Esophagus mucosa (tissue), 1 donor: ENCODE measurements around the gene NPC2. TPM values are rescaled to one million over a fixed set of nuclear protein-coding genes. Genes with fewer than 3 reads are reported as not detected.

Experiments
- ATAC-seq: fragments of 200-7000 bp; cut with Tn5 transposase; one replicate; pipeline ENCODE4 v1.9.1; 2020
- total RNA-seq: library from RNA; stranded (reverse); gene quantifications from one replicate; pipeline ENCODE4 v1.2.4, GENCODE V29; 2023
- donor health status: DM: yes; HTN: yes; CAD: no.

NPC2 gene
- total RNA-seq, 1 donor from 2014 or later, result 100 TPM

DNA sequence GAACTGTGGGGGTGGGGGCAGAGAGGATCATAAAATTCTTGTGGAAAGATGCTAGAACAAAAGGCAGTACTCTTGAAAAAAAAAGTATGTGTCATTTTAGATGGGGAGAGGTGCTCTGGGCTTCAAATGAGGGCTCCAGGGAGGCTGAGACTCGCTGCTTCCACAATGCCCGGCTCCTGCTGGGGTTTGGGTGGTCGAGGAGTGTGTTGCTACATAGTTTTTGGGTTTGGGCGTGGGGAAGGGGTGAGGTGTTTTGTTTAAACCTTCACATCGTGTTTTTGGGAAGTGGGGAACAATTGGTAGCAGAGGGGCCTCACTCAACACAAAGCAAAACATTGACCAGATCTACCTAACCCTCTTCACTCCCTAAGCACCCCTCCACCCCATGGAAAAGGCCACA, 8.6 kb upstream of the NPC2 start:
- ATAC-seq, result no peak

DNA sequence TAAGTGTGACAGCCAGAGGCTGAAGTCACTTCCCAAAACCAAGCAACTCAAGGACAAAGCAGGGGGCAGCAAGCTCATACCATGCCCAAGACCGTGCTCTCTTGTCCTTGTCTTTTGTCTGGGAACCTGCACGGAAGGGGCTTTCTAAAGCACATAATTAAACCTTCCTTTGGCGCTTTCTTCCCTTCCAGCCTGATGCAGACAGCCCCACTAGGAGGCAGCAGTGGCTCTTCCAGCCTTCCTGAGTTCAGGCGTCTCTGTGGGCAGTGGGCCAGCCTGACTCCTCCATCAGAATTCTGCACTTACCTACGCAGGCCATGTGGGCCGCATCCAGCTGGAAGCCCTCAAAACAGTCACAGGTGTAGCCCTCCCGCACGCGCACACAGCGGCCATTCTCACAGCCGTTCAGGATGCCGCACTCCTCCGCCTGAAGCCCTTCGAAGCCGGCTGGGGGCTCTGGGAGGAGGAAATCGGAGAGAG, 8.1 kb upstream of the NPC2 start:
- ATAC-seq, result peak; percentile 48

DNA sequence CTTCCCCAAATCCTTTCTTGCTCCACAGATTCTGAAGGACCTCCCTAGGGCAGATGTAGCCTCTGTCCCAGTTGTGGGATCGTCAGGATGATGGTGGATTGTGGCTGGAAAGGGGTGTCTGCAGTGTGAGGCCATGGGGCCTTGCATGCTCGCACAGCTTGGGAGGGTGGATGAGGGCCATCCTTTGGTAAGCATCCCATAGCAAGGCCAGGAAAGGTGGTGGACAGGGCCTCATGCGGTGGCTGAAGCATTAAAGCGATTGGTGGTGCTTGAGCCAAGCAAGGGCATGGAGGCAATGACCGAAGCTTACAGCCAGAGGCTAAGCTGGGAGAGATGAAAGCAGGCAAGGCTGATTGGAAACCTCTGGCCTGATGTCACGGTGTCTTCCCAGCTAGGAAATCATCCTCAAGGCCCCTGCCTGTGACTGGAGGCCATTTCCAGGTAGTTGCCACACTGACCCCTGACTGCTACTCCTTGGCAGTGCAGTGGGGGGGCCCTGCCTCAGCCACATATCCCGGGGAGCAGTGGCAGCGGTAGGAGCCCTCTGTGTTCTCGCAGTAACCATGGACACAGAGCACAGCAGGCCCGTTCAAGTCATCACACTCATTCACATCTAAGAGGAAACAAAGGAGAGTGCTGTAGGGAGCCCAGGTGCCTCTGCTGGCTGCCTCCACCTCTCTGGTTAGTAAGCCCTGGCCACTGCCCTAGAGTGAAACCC, 7.5 kb upstream of the NPC2 start:
- ATAC-seq, result peak; percentile 5

DNA sequence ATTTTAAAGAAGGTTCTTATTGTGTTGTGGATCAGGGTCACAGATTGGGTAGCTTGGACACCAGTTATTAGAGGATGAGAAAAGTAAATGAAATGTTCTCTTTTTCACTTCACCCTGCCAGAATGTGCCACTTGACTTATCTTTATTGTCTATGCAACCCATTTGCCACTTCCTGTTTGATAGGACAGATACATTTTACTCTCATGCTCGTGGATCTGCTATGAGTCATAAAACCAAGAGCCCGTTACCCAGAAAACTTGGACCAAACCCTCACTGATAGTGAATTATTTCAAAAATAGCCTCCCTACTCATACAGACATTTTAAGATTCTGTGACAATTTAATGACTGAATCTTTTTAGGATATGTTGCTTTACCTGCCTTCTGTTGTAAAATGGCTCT, 2.3 kb upstream of the NPC2 start:
- ATAC-seq, result no peak

DNA sequence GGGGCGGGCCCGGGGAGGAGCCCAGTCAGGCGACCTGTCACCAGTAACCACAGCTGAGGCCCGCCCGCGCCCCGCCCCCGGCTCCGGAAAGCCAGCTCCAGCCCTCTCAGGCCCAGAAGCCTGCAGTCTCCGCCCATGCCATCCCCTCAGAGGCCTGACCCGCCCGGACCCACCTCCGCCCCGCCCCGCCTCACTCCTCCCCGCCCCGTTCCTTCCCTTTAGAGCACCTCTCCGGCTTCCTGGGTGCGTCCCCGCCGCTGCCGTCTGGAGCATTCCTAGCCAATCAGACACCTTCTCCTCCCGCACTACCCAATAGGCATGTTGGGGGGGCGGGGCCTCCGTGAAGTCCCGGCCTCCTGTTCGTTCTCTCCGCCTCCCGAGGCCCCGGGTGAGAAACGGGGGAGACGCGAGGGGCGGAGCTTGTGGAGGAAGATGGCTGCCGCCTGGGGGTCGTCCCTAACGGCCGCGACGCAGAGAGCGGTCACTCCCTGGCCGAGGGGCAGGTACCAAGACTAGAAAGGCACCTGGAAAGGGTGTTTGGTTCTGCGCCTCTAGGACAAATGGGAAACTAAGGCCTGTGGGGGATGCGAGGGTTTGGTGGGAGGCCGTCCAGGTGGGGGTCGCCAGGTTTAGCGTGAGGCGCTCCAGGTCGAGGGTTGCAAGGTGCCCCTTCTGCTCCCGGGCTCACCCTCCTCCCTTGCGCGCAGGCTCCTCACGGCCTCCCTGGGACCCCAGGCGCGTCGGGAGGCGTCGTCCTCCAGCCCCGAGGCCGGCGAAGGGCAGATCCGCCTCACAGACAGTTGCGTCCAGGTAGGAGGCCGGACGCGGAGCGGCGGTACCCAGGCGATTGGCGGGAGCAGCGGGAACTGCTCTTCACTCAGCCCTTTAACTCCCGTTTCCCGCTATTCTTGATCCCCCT, 497 bp upstream of the NPC2 start, which contains the start of gene ISCA2:
Gene ISCA2, plus strand, starts transcription at position 423 of the 919 bp plus-strand sequence. Its CDS starts 10 bp downstream, at position 433.
- ATAC-seq, result peak; percentile 98

DNA sequence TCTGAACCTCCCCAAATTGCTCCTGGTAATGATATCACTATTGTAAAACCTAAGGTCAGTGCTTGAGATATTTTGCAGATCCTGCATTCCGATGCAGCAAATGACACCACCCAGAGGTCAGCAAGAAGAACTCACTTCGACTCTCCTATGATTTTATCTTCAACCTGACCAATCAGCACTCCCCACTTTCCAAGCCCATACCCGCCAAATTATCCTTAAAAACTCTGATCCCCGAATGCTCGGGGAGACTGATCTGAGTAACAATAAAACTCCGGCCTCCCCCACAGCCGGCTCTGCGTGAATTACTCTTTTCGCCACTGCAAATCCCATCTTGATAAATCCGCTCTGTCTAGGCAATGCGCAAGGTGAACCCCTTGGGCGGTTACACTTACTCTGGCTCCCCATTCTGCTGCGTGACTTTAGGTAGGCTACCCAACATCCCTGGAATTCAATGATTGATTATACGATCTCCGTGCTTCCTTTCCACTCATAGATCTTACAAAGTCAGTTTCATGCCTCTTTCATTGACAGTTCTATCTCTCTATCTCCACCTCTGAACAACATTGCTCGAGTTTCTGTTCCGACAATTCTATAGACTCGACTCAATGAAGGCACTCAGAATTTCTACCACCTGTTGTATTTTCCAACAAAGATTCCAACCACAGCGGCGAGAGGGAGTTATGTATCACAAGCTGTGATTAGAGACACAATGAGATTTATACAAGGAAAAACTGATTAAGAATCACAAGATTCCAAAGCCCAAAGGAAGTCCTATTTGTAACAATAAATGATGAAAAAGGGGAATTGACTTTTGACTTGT, 939 bp downstream of the NPC2 start:
- ATAC-seq, result no peak

DNA sequence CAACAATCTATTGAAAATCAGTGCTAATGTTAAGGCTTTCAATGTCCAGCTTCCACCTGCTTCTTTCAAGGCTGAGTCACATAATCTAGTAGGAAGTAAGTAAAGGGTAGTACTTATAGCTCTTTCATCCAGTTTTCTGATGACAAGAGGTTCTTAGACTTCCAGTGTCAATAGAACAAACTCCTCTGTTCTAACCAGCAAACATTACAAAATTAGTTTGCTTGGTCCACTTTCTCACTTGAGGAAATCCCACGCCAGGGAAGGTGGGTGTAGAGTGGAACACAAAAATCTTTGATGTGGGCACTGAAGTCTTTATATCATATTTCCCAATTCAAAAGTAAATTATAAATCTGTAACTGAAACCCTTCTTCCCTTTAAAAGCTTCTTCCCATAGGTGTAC, 2.6 kb downstream of the NPC2 start:
- ATAC-seq, result no peak

DNA sequence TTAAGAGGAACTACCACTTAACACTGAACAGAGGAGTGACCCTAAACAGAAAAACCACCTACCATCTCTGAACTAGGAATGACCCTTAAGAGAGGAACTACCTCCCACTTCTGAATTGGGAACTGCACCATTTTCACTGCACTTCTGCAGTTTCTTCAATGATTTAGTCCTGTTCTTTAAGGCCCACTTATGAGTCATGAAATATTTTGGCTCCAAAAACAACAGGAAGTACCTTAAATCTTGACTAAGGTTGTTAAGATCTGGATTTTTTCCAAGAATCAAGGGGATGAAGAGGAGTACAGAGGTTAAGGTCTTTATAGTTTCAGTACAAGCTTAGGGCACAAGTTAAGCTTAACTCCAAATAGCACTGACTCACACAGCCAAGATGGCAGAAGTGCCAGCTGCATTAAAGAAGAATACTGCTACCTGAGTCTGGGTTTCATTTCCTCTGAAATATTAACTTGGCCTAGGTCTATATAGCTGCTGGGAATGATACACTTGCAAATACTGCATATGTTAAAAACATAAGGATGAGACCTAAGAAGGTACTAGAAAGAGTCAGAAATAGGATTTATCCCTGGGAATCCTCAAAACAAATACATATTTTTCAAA, 4.2 kb downstream of the NPC2 start:
- ATAC-seq, result no peak

DNA sequence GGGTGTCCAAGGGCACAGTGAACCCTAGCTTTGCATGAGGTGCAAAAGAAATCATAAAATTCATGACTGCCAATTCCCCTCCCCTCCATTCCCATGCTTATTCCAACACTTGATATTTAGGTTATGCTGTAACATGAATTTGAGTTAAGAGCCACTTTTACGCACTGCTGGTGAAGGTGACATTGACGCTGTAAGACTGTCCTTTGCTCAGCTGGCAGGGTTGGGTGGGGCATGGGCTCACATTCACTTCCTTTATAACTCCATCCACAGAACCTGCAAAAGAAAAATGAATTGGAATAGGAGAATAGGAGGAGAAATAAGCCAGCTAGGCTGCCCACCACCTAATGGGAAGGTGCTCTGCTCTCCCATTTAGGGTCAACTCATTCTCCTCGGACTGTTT, 6.9 kb downstream of the NPC2 start:
- no peak for ATAC-seq

DNA sequence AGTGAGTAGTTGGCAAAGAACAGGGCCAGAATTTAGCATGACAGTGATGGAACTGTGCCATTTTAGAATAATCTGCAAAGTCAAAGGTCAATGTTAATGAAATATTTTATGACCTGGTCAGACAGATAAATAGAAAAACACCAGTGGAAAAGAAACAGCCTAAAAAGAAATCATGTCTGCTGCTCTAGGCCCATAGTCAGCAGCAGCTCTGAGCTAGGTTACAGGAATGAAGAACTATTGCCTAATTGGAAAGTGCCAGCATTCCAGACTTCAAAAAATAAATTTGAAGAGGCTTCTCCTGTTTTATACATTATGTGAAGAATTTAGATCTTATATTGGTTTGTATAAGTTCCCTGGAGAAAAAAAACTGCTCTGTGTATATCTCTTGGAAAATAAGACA, 9.8 kb downstream of the NPC2 start:
- ATAC-seq, result no peak

DNA sequence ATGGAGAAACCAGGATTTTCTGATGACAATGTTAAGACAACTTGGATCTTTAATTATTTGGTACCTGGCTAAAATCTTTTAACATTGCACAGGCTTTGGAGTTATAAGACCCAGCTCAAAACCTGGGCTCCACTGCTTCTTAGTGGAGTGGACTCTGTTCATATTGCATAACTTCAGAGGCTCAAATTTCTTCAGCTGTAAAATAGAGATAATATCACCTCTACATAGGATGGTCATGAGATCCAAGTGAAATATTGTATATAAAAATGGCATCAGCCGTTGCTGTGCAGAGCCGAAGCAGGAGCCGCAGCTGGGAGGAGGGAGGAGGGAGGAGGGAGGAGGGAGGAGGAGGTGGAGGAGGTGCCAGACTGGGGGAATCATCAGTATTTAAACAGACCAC, 10.5 kb downstream of the NPC2 start:
- no peak for ATAC-seq

DNA sequence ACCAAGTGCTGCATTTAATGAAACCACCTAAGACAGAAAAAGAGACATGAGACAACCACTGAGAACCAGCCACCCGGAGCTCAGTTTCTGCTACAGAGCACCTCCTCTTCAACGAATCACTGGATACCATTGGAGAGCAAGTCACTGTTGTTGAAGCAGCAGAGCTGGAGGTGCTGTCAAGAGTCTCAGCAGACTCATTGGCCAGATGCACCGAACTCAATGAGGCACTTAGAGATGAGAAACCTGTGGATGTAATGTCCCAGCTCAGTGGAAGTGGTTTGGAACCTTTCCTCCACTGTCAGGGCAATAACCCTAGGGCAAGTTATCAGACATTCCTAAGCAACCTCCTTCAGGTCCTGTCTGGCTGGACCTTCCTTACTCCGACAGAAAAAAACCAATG, 13.1 kb downstream of the NPC2 start:
- ATAC-seq, result no peak

DNA sequence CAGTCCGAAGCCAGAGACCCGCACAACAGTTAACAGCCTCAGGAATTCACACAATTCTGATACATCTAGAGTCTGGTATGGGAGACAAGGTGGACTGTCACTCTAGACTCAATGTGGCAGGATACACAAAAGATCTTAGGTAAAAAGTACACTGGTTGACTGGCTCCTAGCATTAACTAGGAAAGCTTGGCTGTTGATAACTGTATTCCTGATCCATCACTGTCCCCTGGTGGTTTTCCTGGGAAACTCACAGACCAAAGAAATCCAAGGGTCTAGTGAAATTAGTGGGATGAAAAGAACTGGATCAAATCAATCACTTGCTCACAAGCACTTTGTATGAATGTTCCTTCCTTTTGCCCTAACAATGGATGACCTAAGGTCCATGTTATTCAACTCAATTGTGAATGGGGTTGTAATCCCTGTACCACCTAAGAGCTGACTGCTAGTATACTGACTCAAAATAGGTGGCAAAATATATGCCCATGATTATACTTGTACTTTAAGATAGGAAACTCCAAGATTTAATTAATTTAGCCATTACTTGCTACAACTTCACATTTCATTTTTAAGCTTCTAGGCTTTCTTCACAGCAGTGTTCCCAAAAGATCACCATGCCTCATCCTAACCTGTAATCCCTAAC, 14.0 kb downstream of the NPC2 start:
- no peak for ATAC-seq

DNA sequence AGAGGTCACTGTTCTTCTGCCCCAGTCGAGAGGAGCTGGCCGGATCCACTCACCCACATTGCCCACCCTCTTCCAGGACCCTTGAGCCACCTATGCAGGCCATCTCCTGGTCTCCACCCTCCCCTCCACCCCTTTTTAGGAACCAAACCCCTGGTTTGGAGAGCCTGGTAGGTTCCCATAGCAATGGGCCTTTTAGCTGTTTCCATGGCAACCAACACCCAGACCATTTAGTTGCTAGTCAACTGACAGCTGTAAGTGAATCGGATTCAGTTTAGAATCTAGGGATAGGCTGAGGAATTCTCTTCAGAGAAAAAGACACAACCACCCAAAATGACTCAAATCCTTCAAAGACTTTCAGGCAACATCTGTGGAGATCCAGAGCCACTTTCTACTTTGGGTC, 16.5 kb downstream of the NPC2 start:
- no peak for ATAC-seq

DNA sequence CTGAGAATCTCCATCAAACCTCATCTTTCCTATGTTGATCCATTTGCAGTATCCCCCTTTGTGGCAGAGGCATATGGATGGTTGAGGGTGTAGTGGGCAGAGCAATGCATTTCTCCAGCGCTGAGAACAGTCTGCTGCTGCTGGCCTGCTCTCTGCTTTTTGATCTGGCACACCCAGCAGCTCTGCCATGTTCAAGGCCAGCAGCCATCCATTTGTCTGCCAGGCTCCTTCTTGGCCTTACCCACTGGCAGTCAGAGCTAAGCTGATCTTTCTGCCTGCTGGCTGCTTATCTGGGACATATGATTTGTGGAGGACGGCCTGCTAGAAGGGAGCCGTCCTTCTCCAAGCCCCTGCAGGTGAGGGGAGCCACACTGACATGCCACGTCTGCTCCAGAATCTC, 17.0 kb downstream of the NPC2 start:
- ATAC-seq, result no peak

DNA sequence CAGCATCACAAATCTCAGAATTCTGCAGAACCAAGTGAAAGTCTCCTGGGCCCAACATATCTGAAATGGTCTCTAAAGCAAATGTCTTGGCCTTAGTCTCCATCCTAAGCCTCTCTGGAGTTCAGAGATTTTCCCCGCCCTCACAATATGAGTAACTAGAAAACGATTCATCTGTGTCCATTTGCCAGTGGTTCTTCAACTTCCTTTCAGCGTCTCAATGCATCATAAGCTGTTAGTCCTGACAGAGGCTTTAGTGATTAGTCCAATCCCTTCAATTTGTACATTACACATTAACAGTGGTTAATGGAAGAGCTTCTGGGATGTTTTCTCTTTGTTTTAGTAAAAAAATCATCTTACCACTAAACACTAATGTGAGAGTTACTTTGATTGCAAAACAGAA, 17.4 kb downstream of the NPC2 start:
- ATAC-seq, result peak; percentile 41

DNA sequence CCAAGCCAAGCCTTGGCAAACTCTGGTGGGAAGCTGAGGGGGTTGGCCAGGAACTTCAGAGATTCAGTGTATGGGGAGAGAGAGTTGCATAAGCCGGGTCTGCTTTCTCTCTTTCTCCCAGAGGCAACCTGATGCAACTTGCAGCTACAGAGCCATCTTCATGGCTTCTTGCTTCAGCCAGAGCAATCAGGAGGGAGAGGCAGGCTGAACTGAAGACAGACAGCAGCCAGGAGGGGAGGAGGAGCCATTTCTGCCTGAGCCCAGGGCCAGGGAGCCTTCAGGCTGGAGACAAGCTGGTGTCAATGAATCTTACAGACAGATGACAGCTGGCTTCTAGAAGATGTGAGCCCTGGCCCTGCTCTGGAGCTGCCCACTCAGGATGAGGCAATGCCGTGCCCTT, 18.7 kb downstream of the NPC2 start:
- no peak for ATAC-seq

DNA sequence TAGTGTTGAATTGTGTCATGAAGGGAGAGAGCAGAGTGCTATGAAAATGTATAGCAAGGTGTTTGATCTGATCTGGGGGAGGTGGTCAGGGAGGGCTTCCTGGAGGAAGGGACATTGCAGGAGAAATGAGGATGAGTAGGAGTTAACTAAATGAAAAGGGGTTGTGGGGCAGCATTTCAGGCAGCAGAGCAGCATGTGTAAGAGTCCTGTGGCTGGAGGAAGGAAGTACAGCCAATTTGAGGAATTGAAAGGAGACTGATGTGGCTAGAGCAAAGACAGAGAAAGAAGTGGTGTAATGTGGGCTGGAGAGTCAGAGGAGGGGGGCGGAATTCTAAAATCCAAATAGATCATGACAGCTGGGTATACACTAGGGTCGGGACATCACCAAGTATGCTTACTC, 20.5 kb downstream of the NPC2 start:
- no peak for ATAC-seq

DNA sequence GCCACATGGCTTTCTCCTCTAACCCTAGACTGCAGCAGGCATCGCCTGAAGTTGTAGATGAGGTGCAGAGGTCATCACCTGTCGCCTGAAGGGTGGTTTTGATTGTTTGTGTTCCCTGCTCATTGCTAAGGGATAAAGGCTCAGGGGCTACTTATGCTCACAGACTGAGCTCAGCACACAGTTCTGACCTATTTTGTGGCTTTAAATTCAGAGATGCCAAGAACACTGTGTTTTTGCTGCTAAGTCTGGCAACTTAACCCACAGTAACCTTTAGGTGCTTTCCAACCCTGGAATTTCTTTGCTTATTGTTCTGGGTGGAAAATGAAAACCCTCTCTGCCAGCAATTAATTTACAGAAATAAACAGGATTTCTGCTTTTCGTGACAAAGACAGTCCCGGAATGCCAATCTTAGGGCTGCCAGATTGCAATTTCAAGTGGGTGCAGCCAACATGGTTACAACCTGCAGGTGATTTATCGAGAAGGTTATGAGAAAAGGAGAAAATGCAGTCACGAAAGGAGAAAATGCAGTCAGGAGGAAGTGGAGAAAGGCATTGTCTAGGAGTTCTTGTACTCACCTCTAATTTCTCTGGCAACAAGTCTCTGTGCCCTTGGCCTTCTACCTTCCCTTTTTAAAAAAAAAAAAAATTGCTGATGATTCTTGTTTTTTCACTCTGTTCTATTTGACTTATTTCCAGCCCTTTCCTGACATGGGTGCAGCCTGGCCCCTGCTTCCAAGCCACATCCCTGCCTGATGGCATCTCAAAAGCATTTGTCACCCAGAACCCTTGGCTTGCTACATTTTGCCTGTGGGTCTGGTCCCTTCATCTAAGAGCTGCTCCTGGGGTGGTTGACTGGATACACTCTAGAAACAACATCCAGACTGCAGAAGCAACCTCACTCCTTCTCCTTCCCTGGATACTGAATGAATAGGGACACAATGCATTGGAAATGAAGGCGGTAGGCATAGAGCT, 23.3 kb downstream of the NPC2 start:
- no peak for ATAC-seq

DNA sequence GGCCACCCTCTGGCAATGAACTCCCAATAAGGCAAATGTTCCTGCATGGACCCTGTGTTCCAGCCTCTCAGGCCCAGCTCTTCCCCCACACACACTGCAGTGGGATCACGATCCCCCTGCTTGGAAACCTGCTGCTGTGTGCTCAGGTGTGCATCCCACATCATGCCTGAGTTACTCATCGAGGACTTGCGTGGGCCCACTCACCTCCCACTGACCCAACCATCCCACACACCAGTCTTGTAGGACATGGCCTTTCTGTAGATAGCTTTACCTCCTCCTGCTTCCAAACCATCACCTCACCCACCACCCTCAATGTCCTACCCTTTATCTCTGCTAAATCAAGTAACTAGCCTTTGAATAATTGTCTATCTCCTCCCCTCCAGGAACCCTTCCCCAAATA, 24.6 kb downstream of the NPC2 start:
- ATAC-seq, result no peak

DNA sequence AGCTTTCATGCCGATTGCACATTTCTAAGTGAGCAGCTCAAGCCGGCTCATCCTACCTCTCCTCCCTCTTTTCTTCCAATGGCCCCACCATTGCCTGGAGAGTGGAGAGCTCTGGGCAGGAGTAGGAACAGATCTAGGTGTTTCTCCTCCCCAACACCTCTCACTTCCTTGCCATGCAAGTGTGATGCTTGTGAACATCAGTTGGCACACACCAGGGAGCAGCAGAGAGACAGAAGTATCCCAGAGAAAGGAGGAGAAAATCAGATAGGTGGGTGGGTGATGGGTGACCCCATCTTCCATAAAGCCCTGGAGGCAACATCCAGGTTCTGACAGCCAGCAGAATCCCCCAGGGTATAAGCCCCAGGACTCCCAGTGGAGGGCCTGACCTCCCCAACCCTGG, 27.8 kb downstream of the NPC2 start:
- no peak for ATAC-seq
